22Rv1 (cell line): Measurements from ENCODE around the gene ALDH1A2.

Experiments
- H3K27ac ChIP-seq: fragments of 450-650 bp; 2 replicates; pipeline ENCODE4 v1.5.1; 2017
- CTCF ChIP-seq: fragments of 450-650 bp; IDR thresholded peaks from 2 replicates; pipeline ENCODE4 v1.5.1; 2017; ENCODE audit warnings: mild to moderate bottlenecking
- ZFX ChIP-seq: fragments of 450-650 bp; IDR thresholded peaks from 2 replicates; pipeline ENCODE4 v1.6.1; 2017; ENCODE audit warnings: antibody characterized with exemption, borderline replicate concordance

Gene ALDH1A2

GRCh38 chr15:57943171-57943570 is 122.3 kb downstream of the ALDH1A2 start:
- TF ChIP-seq ZFX (no peak), CTCF (no peak)
- H3K27ac ChIP-seq = no peak overlapping the region

DNA sequence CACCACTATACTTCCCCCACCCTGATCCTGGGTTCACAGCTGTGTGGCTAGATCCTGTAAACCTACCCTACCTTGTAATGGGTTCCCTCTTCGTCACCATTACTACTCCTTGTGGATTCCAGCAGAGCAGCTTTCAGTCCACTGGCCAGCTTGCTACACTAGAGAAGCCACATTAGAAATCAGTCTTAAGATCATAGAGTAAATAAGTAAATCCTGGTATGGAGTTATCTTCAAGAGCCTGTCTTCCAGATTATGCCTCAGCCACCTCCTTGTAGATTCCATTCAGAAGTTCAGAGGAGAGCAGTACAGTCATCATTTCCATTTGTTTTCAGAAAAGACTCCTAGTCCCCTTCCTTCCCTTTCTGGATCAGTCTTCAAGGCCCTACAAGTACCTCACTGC is 123.7 kb downstream of the ALDH1A2 start:
- H3K27ac ChIP-seq = no peak overlapping the region
- no peak for TF ChIP-seq CTCF
- no peak for TF ChIP-seq ZFX

GRCh38 chr15:57932348-57932747 is 133.2 kb downstream of the ALDH1A2 start:
- no peak for TF ChIP-seq CTCF
- no peak for TF ChIP-seq ZFX
- no peak overlapping the region for H3K27ac ChIP-seq

GRCh38 chr15:57931570-57931969 is 133.9 kb downstream of the ALDH1A2 start:
- no peak for TF ChIP-seq ZFX
- no peak for TF ChIP-seq CTCF
- H3K27ac ChIP-seq = no peak overlapping the region

DNA sequence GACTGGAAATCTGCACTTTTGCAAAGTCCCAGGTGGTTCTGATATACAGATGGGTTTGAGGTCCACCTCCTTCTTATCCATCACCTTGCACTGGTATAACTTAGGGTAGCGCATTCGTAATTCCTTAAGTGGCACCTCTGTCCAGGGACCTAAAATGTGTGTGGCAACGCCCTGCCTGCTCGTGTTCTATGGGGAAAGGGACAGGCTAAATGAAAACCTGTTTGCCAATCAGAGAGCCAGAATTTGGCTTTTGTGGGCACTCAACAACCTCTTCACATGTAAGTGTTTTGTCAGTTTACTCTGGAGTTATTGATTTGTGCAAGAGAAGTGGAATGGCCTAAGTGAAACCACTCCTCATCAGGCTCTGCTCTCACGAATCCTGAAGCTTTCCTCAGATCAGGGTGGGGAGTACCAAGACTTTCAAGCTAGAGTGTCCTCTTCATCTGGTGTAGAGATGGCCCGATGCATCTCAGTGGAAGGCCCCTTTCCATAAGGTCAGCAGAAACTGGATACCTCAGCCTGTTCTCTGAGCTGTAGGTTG is 138.3 kb downstream of the ALDH1A2 start:
- no peak overlapping the region for H3K27ac ChIP-seq
- TF ChIP-seq CTCF = no peak
- TF ChIP-seq ZFX = no peak

GRCh38 chr15:57925650-57926049 is 139.9 kb downstream of the ALDH1A2 start:
- H3K27ac ChIP-seq = no peak overlapping the region
- TF ChIP-seq CTCF (no peak), ZFX (no peak)

GRCh38 chr15:57924598-57924997 is 140.9 kb downstream of the ALDH1A2 start:
- no peak for TF ChIP-seq CTCF
- TF ChIP-seq ZFX = no peak
- no peak overlapping the region for H3K27ac ChIP-seq
